ENCODE measurements around the gene SIAH3. TPM values are rescaled to one million over a fixed set of nuclear protein-coding genes. Genes with fewer than 3 reads are reported as not detected.

The SIAH3 gene
- total RNA-seq, 2 experiments from 2014 or later, result 0.06 to 0.10 TPM

- POLR2A ChIA-PET, result no interaction called here
- CTCF ChIA-PET, result no interaction called here
These were observed 24.8 kb downstream of the SIAH3 start for GRCh38 chr13:45826731-45827130.

GRCh38 chr13:45825387-45825650 lies 26.2 kb downstream of the SIAH3 start:
- ChIA-PET CTCF (no interaction called here), POLR2A (no interaction called here)

GRCh38 chr13:45823583-45823982 lies 28.0 kb downstream of the SIAH3 start:
- ChIA-PET POLR2A (no interaction called here), CTCF (no interaction called here)

- POLR2A ChIA-PET, result no interaction called here
- CTCF ChIA-PET, result no interaction called here
These were observed 29.7 kb downstream of the SIAH3 start for GRCh38 chr13:45821811-45822210.

GRCh38 chr13:45820106-45820838 lies 31.3 kb downstream of the SIAH3 start:
- ChIA-PET CTCF (no interaction called here), POLR2A (no interaction called here)

DNA sequence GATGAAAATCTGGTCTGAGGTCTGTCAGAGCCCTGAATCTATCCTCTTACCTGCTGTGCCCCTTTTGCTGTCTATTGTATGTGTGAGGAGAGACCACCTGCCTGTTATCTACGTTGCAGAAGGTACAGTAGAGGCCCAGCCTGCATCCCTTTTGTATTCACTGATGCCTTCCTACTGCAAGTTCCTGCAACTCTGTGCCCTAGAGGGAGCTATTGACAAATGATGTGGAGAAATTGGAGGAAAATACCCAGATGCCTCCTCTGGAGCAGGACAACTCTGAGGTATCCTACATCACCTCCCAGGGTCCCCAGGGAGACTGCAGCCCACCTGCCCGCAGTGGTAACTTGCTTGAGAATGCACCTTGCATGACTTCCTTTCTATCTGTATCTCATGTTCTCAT lies 33.7 kb downstream of the SIAH3 start:
- CTCF ChIA-PET, result interaction anchor here (0.7 kb wide), 1 partner anchor 11 kb away, joined by 3 read pairs; no protein-coding TSS in a partner anchor
- POLR2A ChIA-PET, result no interaction called here

DNA sequence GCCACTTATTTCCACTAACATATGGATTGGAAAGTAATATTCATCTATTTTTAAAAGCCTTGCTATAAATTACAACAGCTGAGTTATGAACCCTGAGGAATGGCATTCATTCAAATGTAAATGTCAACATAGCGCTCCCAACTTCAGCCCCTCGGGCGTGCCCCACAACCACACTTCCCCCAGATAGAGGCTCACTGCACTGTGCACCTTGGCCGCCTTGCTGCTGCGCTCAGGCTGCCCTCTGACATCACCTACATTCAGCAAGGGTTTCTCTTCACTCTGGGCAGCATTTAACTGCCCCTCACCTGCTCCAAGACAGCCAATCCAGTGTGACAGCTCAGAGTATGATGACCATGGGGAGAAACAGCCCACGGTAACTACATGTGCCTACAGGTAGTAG lies 35.1 kb downstream of the SIAH3 start:
- ChIA-PET POLR2A (no interaction called here), CTCF (no interaction called here)

GRCh38 chr13:45812695-45813372 lies 38.7 kb downstream of the SIAH3 start:
- CTCF ChIA-PET, result no interaction called here
- POLR2A ChIA-PET, result no interaction called here

DNA sequence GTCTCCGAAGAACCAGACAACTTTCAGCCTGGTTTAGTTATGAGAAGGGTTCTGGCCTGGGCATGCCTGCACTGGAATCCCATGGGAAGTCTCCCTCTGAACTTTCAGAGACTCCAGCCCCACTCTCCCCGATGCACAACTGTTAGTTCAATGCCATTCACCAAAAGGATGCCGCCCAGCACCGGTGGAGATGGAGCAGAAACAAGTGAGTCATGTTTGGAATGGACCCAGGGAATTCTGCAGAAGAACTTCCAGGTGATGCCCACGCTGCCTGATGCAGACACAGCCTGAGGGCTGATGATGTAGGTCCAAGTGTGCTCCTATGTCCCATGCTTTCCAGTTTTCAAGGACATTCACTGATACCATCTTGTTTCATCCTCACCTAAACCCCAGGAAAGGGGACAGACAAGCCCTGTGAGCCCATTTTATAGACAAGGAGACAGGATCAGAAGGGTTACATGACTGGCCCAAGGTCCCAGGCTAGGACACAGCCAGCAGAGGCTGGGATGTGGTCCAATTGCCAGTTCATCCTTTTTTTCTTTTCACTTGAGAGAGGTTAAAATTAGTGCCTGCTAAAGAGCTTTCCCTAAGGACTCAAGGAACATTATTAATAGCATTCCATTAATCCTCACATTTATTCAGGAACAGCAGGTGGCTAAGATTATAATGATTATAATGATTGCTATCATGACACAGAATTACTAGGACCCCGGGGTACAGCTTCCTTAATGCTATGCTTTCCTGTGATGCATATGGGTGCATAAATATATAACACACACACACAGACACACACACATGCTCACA lies 39.5 kb downstream of the SIAH3 start:
- ChIA-PET CTCF (no interaction called here), POLR2A (no interaction called here)

- ChIA-PET POLR2A (no interaction called here), CTCF (no interaction called here)
These were observed 41.7 kb downstream of the SIAH3 start for GRCh38 chr13:45809801-45810394.

GRCh38 chr13:45808925-45809324 lies 42.6 kb downstream of the SIAH3 start:
- ChIA-PET POLR2A (no interaction called here), CTCF (no interaction called here)

DNA sequence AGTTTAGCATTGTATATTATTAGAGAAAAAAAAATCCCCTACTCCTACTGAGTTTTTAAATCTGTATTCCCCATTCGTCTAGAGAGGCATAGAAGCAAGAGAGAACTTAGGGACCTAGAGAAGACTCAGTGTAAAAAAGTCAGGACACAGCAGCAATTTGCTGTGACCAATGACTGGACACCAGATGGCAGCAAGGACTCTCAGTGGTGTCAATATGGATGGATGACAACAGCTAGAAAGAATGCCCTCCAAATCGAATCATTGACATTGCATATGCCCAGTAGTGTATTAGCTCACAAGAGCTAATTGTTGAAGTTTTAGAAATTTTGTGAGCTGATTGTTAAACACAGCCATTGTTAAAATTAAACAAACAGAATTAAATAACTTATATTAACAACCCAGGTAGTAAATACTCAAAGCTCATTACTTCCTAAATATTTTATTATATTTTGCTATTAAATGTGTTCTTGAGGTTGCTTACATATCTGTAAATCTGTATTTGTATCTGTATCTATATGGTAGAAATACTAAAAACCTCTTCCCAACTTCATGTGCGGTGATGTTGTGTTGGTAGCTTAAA lies 43.9 kb downstream of the SIAH3 start:
- ChIA-PET CTCF (interaction anchor here (1.1 kb wide), 1 partner anchor 319 kb away, joined by 3 read pairs; no protein-coding TSS in a partner anchor), POLR2A (no interaction called here)

DNA sequence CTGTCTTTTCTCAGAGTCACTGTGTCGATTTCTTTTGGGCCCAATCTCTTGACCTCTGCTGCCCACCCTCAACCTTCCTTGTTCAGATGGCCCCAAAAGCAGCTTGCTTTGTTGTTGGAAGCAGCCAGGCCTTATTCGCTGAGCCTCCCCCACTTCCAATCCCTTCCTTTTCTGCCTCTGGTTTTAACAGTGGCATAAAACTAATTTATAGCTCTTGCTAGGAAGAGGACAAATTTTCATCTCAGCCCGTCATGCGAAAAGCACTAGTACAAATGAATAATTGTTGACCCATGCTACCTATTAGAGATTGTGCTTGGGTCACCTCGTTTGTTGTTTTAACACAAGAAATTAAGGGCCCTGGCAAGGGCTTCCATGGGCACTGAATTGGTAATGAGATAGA lies 51.1 kb downstream of the SIAH3 start:
- POLR2A ChIA-PET, result no interaction called here
- CTCF ChIA-PET, result no interaction called here

DNA sequence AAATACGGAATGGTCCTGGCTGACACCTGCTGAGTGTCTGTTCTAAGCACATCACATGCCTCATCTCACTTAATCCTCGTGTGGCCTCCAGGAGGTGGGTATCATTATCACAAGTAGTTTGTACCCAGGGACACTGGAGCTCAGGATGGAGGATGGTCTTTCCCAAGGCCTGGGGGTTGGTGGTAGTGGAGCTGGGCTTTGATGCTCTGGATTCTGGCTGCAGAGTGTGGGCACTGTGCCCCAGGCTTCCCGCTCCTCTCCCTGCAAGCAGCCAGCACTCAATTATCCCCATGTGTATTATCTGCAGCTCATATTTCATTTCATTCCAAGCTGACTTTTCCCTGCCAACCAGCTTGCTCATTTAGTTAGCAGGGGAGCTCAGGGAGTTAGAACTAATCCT lies 52.1 kb downstream of the SIAH3 start:
- POLR2A ChIA-PET, result no interaction called here
- CTCF ChIA-PET, result no interaction called here

GRCh38 chr13:45798851-45799250 lies 52.7 kb downstream of the SIAH3 start:
- ChIA-PET POLR2A (no interaction called here), CTCF (no interaction called here)

GRCh38 chr13:45796426-45797235 lies 54.9 kb downstream of the SIAH3 start:
- ChIA-PET CTCF (no interaction called here), POLR2A (no interaction called here)

- ChIA-PET POLR2A (no interaction called here), CTCF (no interaction called here)
These were observed 58.7 kb downstream of the SIAH3 start for GRCh38 chr13:45792827-45793303.

- CTCF ChIA-PET, result no interaction called here
- POLR2A ChIA-PET, result no interaction called here
These were observed 63.5 kb downstream of the SIAH3 start for GRCh38 chr13:45788011-45788410.

DNA sequence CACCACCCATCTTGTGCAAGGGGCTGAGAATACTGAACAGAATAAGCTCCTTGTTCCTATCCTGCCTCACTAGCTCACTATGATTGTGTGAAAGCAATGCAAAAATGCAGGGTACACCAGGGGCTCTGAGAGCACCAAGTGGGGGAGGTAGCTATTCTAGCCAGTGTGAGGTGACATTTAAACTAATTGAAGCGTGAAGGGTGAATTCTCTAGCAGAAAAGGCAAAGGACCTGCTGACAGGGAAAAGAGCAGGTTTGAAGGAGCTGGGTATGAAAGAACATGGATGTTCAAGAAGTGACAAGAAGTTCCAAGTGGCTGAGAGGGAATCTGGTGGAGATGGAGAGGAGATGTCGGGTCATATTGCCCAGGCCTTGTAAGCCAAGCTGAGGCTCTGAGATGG lies 64.2 kb downstream of the SIAH3 start:
- POLR2A ChIA-PET, result no interaction called here
- CTCF ChIA-PET, result no interaction called here

Data from activated CD8-positive, alpha-beta memory T cell treated with anti-CD3 and anti-CD28 coated beads for 36 hours (primary cell).